ENCODE measurements around the gene ANKS3. TPM values are rescaled to one million over a fixed set of nuclear protein-coding genes. Genes with fewer than 3 reads are reported as not detected.

Gene ANKS3
- 10 to 100 TPM in 1 of 2 donors, 1 to 10 TPM in 1; 6.7 to 13.5 TPM for total RNA-seq

GRCh38 chr16:4734063-4734729 lies at the start of gene ANKS3, which contains the start of gene DNAAF8:
Gene ANKS3 (minus strand): TSS chr16:4734271. CDS start chr16:4730149, 4,122 bp downstream.
Gene DNAAF8 (plus strand): TSS chr16:4734537. CDS start chr16:4736515, 1,978 bp downstream.
- peaks cover 8% of the 10 kb centered on the region for H3K36me3 ChIP-seq
- peak; percentile 98 for DNase-seq (ENCODE audit: low spot score)
- H3K27me3 ChIP-seq, result no peaks in the 10 kb centered on the region
- peaks cover 0 to 9% of the 10 kb centered on the region in 2 donors for H3K4me1 ChIP-seq
- no peak for TF ChIP-seq CTCF (IDR thresholded peaks at IDR 0.05)
- H3K4me3 ChIP-seq, result peak within 1 kb of the TSS; percentile 70 to 99
- H3K27ac ChIP-seq, result peak within 1 kb of the TSS; percentile 74 to 84
- no peaks in the 10 kb centered on the region for H3K9me3 ChIP-seq

- no peak overlapping the region for H3K4me3 ChIP-seq
Observed at GRCh38 chr16:4783251-4783950, 49.3 kb upstream of the ANKS3 start.

GRCh38 chr16:4780235-4780634 lies 46.2 kb upstream of the ANKS3 start:
- no peak overlapping the region for H3K27ac ChIP-seq
- no peaks in the 10 kb centered on the region for H3K4me1 ChIP-seq
- no peak overlapping the region for H3K4me3 ChIP-seq
- TF ChIP-seq CTCF (IDR thresholded peaks at IDR 0.05), result no peak
- H3K9me3 ChIP-seq, result no peaks in the 10 kb centered on the region
- H3K36me3 ChIP-seq, result no peaks in the 10 kb centered on the region
- DNase-seq (ENCODE audit: low spot score), result no peak
- no peaks in the 10 kb centered on the region for H3K27me3 ChIP-seq

More at GRCh38 chr16:4783251-4783950, 49.3 kb upstream of the ANKS3 start:
- Histone ChIP-seq H3K27ac (no peak overlapping the region), H3K36me3 (no peaks in the 10 kb centered on the region), H3K9me3 (no peaks in the 10 kb centered on the region), H3K4me1 (no peaks in the 10 kb centered on the region), H3K27me3 (no peaks in the 10 kb centered on the region)
- DNase-seq (ENCODE audit: low spot score), result no peak
- TF ChIP-seq CTCF (IDR thresholded peaks at IDR 0.05), result no peak

GRCh38 chr16:4778050-4778392 lies 44.0 kb upstream of the ANKS3 start:
- H3K4me3 ChIP-seq, result no peak overlapping the region
- no peak for DNase-seq (ENCODE audit: low spot score)
- no peak for TF ChIP-seq CTCF (IDR thresholded peaks at IDR 0.05)
- no peaks in the 10 kb centered on the region for H3K9me3 ChIP-seq
- H3K27ac ChIP-seq, result no peak overlapping the region
- H3K4me1 ChIP-seq, result no peaks in the 10 kb centered on the region
- no peaks in the 10 kb centered on the region for H3K36me3 ChIP-seq
- no peaks in the 10 kb centered on the region for H3K27me3 ChIP-seq

- no peak for DNase-seq (ENCODE audit: low spot score)
- Histone ChIP-seq H3K9me3 (no peaks in the 10 kb centered on the region), H3K27me3 (no peaks in the 10 kb centered on the region), H3K4me1 (no peaks in the 10 kb centered on the region), H3K27ac (no peak overlapping the region), H3K4me3 (no peak overlapping the region), H3K36me3 (no peaks in the 10 kb centered on the region)
- no peak for TF ChIP-seq CTCF (IDR thresholded peaks at IDR 0.05)
Observed at GRCh38 chr16:4777339-4778049, 43.4 kb upstream of the ANKS3 start.
